GM18861 (cell line): Measurements from ENCODE around the gene DIPK1A.

Source experiments
- ATAC-seq: cut with Tn5 transposase; IDR thresholded peaks from one replicate; pipeline ENCODE4 v1.9.1; 2021; ENCODE audit not compliant: unreplicated experiment

The DIPK1A gene

DNA sequence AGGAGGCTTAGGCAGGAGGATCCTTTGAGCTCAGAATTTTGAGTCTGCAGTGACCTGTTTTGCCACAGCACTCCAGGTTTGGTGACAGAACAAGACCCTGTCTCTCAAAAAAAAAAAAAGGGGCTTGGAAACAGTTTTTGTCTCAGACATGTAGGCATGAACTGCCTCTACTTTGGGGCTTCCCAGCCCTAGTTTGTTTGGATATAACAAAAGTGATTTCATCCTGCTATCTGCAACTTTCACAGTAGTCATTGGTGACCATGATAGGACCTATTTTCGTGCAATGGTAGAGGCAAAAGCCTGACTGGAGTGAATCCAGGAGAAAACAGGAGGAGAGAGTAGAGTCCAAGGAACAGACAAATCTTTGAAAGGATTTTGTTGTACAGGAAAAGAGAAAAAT is 156.0 kb downstream of the DIPK1A start:
- no peak for ATAC-seq

DNA sequence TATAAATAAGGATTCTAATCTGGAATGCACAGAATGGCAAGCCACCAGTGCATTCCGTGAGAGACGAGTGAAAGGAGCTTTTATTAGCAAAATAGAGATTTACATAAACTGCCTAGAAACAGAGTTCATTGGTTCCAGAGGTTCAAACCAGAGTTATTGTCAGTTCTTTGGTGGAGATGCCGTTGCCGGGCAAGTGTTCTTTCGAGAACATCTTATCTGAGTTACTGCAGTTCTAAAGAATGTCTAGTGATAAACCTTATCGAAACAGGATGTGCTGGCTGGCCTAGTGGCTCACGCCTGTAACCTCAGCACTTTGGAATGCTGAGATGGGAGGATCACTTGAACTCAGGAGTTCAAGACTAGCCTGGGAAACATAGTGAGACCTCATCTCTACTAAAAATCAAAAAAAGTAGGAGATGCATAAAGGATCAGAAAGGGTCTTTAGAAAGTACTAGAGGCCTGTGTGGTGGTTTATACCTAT is 156.5 kb downstream of the DIPK1A start:
- no peak for ATAC-seq

DNA sequence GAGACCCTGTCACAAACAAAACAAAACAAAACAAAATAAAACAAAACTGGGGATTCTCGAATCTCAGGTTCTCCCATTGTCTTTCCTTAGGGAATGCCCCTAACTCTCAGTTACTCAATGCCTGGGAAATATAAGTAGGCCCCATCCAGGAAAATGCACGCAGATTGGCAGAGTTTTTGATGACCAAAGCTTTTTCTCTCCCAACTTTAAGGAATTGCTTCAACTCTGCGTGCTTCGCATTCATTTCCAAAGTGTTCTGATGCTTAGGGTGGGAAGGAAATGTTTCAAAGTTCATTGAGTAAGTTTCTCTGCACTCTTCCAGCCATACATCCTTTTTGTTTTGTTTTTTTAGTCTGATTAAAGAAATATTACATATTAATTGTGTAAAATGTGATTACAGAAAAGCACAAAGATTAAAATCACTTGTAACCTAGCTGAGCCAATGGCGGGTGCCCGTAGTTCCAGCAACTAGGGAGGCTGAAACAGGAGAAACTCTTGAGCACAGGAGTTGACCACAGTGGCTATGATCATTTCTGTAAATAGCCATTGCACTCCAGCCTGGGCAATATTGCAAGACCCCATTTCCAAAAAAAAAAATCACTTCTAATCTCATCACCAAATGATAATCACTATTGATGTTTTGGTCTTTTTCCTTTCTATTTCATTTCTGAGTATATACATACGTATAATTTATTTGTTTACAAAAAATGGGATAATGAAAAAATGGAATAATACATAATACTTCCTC is 157.9 kb downstream of the DIPK1A start:
- ATAC-seq, result no peak

DNA sequence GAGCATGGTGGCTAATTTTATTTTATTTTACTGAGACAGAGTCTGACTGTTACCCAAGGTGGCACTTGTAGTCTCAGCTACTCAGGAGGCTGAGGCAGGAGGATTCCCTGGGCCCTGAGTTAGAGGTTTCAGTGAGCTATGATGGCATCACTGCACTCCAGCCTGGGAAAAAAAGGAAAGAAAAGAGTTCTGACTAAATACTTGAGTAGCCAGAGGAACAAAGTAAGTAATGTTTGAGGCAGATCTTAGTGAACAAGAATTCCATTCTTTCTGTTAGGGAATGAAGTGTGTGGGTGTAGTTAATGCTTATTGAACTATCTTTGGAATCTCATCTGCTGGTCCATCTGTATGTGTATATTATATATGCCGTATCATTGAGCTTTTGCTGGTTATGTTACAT is 163.3 kb downstream of the DIPK1A start:
- no peak for ATAC-seq

DNA sequence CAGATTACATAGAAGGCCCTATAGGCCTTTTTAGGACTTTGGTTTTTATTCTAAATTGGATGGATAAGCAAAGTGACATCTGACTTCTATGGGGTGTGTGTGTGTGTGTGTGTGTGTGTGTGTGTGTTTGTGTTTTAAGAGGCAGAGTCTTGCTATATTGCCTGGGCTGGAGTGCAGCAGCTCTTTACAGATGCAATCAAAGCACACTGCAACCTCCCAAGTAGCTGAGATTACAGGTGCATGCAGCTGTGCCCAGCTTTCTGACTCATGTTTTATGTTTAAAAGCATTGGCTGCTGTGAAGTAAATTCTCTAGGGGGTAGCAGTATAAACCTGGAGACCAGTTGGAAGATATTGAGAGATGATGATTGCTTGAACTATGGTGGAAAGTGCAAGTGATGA is 164.0 kb downstream of the DIPK1A start:
- ATAC-seq, result no peak

DNA sequence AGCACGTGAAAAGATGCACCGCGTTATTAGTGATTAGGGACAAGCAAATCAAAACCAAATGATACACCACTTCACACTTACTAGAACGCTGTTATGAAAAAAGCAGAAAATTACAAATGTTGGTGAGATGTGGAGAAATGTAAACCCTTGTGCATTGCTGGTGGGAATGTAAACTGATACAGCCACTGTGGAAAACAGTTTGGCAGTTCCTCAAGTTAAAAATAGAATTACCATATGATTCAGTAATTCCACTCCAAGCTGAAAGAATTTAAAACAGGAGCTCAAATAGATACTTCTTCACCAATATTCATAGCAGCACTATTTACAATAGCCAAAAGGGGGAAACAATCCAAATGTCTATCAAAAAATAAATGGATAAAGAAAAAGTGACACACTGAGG is 166.1 kb downstream of the DIPK1A start:
- no peak for ATAC-seq

DNA sequence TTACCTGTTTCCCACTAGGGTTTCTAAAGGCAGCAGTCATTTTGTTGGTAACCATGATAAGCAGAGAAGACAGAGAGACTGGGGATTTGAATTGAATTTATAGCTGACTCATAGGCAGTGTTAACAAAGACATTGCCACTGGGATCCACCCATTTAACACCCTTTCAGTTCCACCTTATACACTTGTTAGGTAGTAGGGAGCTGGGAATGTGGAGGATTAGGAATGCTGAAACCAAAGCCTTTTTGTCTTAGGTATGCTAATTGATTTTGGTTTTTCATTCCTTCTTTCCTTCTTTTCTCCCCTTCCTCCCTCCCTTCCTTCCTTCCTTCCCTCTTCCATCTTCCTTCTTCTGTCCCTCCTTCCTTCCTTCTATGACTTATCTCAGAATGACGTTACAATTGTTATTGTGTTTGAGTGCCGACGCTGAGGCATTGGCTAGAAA is 168.9 kb downstream of the DIPK1A start:
- no peak for ATAC-seq
